Heart right ventricle (tissue), 16 donors: Measurements from ENCODE around the gene CDK5RAP2. TPM values are rescaled to one million over a fixed set of nuclear protein-coding genes. Genes with fewer than 3 reads are reported as not detected.

ENCODE experiments used
- ATAC-seq, 8 donors: fragments of 200-7000 bp; cut with Tn5 transposase; one replicate each; pipeline ENCODE4 v1.9.1; 2020; ENCODE audit warnings: mild to moderate bottlenecking in 8 of 8, moderate library complexity in 8 of 8, moderate number of reproducible peaks in 1 of 8
- DNase-seq, 2 donors: peaks; one replicate each; pipeline ENCODE4 v3.0.0-alpha.2; 2020
- H3K27ac ChIP-seq, 10 donors: fragments of 200-600 bp; sonication (generic) in 2 of 10; one replicate each; pipeline versions ENCODE4 v1.5.0 to v1.8.0; 2020 to 2022; ENCODE audit warnings: mild to moderate bottlenecking in 3 of 10
- H3K27me3 ChIP-seq, 7 donors: fragments of 200-600 bp; one replicate each; pipeline ENCODE4 v1.8.0; 2021 to 2022; ENCODE audit warnings: mild to moderate bottlenecking in 2 of 7
- H3K36me3 ChIP-seq, 9 donors: fragments of 200-600 bp; sonication (generic) in 1 of 9; one replicate each; pipeline versions ENCODE4 v1.5.0 to v1.8.0; 2020 to 2022; ENCODE audit warnings: mild to moderate bottlenecking in 2 of 9
- H3K4me1 ChIP-seq, 9 donors: fragments of 200-600 bp; sonication (generic) in 1 of 9; one replicate each; pipeline versions ENCODE4 v1.5.0 to v1.8.0; 2020 to 2022; ENCODE audit warnings: mild to moderate bottlenecking in 4 of 9
- H3K4me3 ChIP-seq, 10 donors: fragments of 200-600 bp; sonication (generic) in 2 of 10; one replicate each; pipeline versions ENCODE4 v1.5.0 to v1.8.0; 2020 to 2022; ENCODE audit warnings: mild to moderate bottlenecking in 7 of 10, moderate library complexity in 2 of 10
- H3K9me3 ChIP-seq, 11 donors: fragments of 200-600 bp in 10 of 11; sonication (generic) in 2 of 11; one replicate each; pipeline versions ENCODE4 v1.5.0 to v1.8.0; 2013 to 2022; ENCODE audit warnings: mild to moderate bottlenecking in 2 of 11, control low read depth in 1 of 11, moderate library complexity in 1 of 11
- WGBS, 2 donors: extraction: QIAGEN DNeasy Blood & Tissue Kit; methylation state at CpG; one replicate each; pipeline ENCODE4 v1.1.7; 2013; ENCODE audit warnings: inconsistent platforms in 1 of 2; 5-methylcytosine and 5-hydroxymethylcytosine counted together
- intact Hi-C, 10 donors: fragments of 100-400 bp; cut with DNase I; formaldehyde crosslinking; loops; one replicate each; pipeline versions ENCODE4 v1.11.1 to v1.14.2; 2022
- polyA plus RNA-seq, 2 donors: library from polyadenylated mRNA; stranded (reverse); fragments of 200-250 nt; gene quantifications; one replicate each; pipeline ENCODE4 v1.2.3, GENCODE V29; 2013
- total RNA-seq, 10 donors: library from RNA; stranded (reverse); fragmentation: NEBNext Ultra II Directional in 3 of 10; extraction: Animal tissue kit (Norgen Biotek cat#: 25700) in 3 of 10; gene quantifications; one replicate each; pipeline versions ENCODE4 v1.2.1 to v1.2.4, GENCODE V29; 2021 to 2023
- TF ChIP-seq, protein P1 (sequence below), 9 donors: fragments of 200-600 bp; sonication (generic) in 2 of 9; IDR thresholded peaks; one replicate each; pipeline versions ENCODE4 v1.5.0 to v1.8.0; 2021 to 2022; ENCODE audit warnings: antibody characterized with exemption in 9 of 9, mild to moderate bottlenecking in 5 of 9, moderate library complexity in 1 of 9
- donor health status: Arrhythmogenic right ventricular cardiomyopathy.
- donor health status: ischemic (EF 13 %, LVEDD 7.1; RV severe dilation, severe dysfunction).
- donor health status: healthy with polysubstance abuse.
- donor health status: DM: no; HTN: yes; CAD: no.
- donor health status: DM: no; HTN: no; CAD: no.
- donor health status: ischemic (EF 25% LVEDD 6.9; RV normal size, moderate dysfunction).
- donor health status: ischemic (EF 25% LVEDD 5.7; RV mildly dilated, moderate dysfunction).
- donor health status: healthy.
- donor health status: DM: yes; HTN: yes; CAD: no.
- donor health status: Ischemic cardiomyopathy.
- donor health status: ischemic (EF 35%, LVEDD 5.7; RV mildly dilated, moderate dysfunction).
- donor health status: nonischemic (EF 11% LVEDD 7.7; RV severe dilation, severe dysfunction).
- donor health status: DM: yes; HTN: yes; CAD: no.
- donor health status: PGD.
- donor health status: ischemic (EF 29% LVEDD 5.4; RV normal size, mild dysfunction).
- donor health status: nonischemic (EF 23%, LVEDD 6.1; RV moderate dilation, normal function).

CDK5RAP2 gene
- total and polyA plus RNA-seq, 12 donors = 21.6 to 80.1 (median 53.4) TPM

DNA sequence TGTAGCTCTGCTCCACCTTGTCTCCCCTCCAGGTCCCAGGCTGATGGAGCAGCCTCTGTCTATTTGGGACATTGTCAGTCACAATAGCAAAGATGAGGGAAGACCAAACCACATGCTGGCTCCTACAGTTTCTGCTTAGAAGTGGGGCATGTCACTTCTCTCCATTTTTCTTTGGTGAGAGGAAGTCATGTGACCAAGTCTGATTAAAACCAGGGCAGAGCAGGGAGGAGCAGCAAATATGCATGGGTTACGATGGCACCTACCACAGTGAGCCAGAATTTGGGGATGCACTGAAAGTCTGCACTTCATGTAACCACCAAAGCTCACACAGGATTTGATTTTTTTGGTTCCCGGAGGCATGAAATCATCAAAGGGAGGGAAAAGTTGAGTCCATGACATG lies 234.6 kb downstream of the CDK5RAP2 start:
- TF ChIP-seq, protein P1, sequence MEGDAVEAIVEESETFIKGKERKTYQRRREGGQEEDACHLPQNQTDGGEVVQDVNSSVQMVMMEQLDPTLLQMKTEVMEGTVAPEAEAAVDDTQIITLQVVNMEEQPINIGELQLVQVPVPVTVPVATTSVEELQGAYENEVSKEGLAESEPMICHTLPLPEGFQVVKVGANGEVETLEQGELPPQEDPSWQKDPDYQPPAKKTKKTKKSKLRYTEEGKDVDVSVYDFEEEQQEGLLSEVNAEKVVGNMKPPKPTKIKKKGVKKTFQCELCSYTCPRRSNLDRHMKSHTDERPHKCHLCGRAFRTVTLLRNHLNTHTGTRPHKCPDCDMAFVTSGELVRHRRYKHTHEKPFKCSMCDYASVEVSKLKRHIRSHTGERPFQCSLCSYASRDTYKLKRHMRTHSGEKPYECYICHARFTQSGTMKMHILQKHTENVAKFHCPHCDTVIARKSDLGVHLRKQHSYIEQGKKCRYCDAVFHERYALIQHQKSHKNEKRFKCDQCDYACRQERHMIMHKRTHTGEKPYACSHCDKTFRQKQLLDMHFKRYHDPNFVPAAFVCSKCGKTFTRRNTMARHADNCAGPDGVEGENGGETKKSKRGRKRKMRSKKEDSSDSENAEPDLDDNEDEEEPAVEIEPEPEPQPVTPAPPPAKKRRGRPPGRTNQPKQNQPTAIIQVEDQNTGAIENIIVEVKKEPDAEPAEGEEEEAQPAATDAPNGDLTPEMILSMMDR (IDR thresholded peaks at IDR 0.05) = no peak
- ATAC-seq = no peak
- Histone ChIP-seq H3K9me3 (peaks cover 0 to 5% (median 0%) of the 10 kb centered on the region in 11 donors), H3K4me1 (no peaks in the 10 kb centered on the region), H3K27me3 (no peaks in the 10 kb centered on the region), H3K36me3 (no peaks in the 10 kb centered on the region), H3K4me3 (no peak overlapping the region), H3K27ac (no peak overlapping the region)
- 68 to 81% methylated on average over 2 of the region's 2 CpGs for WGBS, 2 donors
- DNase-seq = no peak
- intact Hi-C loops = loop anchor here in 6 of 10 donors (5.0 to 10.0 kb wide), 5 partner anchors 59 to 791 kb away; no protein-coding TSS in a partner anchor

DNA sequence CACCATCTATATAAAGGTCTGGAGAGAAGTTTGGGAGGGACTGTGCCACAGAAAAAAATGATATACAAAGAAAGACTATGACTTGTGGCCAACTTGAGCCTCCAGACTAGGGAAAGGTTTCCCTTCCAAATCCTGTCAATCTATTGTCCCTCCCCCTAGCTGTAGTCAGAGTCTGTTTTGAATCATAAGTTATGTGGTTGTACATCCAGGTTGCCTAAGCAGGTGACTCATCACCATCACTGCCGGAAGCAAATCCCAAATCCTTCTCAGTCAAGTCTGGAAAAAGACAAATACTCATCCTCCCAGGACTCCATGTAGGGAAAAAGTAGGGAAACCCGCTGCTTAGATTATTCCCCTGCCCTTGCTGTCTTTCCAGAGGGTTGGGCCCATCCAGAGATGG lies 235.7 kb downstream of the CDK5RAP2 start:
- Histone ChIP-seq H3K4me3 (no peak overlapping the region), H3K36me3 (no peaks in the 10 kb centered on the region), H3K27ac (no peak overlapping the region), H3K9me3 (peaks cover 0 to 5% (median 0%) of the 10 kb centered on the region in 11 donors), H3K27me3 (no peaks in the 10 kb centered on the region), H3K4me1 (no peaks in the 10 kb centered on the region)
- TF ChIP-seq, protein P1 (IDR thresholded peaks at IDR 0.05) = no peak
- WGBS, 2 donors = 87 to 92% methylated on average over 2 of the region's 2 CpGs
- ATAC-seq (no peak), DNase-seq (no peak)
- intact Hi-C loops = loop anchor here in 3 of 10 donors (10.0 kb wide), 3 partner anchors 61 to 789 kb away; no protein-coding TSS in a partner anchor

DNA sequence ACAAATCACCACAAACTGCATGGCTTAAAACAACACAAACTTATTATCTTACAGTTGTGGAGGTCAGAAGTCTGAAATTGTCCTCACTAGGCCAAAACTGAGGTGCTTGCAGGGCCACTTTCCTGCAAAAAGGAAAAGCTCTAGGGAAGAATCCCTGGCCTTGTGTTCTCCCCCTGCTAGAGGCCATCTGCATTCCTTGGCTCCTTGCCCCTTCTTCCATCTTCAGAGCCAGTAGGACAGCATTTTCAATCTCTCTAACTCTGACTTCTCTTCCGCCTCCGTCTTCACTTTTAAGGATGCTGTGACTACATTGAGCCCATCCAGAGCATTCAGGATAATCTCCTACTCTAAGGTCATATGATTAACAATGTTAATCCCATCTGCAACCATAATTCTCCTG lies 236.6 kb downstream of the CDK5RAP2 start:
- TF ChIP-seq, protein P1 (IDR thresholded peaks at IDR 0.05) = no peak
- Histone ChIP-seq H3K9me3 (peaks cover 0 to 5% (median 0%) of the 10 kb centered on the region in 11 donors), H3K36me3 (no peaks in the 10 kb centered on the region), H3K27ac (no peak overlapping the region), H3K4me1 (no peaks in the 10 kb centered on the region), H3K27me3 (no peaks in the 10 kb centered on the region), H3K4me3 (no peak overlapping the region)
- 75 to 91% methylated on average over 2 of the region's 2 CpGs for WGBS, 2 donors
- intact Hi-C loops = loop anchor here in 3 of 10 donors (10.0 kb wide), 3 partner anchors 61 to 789 kb away; no protein-coding TSS in a partner anchor
- ATAC-seq (no peak), DNase-seq (no peak)

Other genes starting within 250 kb of the CDK5RAP2 start
- gene MEGF9, start 134.3 kb upstream of the CDK5RAP2 start, total RNA-seq = 10 to 100 TPM in 5 of 10 donors, 1 to 10 TPM in 5; 5.2 to 39.1 (median 9.6) TPM
- 1 to 10 TPM; 3.0 TPM for gene MEGF9, start 134.3 kb upstream of the CDK5RAP2 start, polyA plus RNA-seq
- 10 to 100 TPM; 38.7 to 52.0 (median 46.1) TPM for gene FBXW2, start 213.2 kb upstream of the CDK5RAP2 start, total RNA-seq
- gene FBXW2, start 213.2 kb upstream of the CDK5RAP2 start, polyA plus RNA-seq = 10 to 100 TPM in 1 of 2 donors, 1 to 10 TPM in 1; 7.5 to 14.8 TPM